ENCODE measurements around the gene DTX2.
"Not testable (repeated sequence)": the region's sequence is repeated elsewhere in the genome, so short reads cannot be mapped to it uniquely, and the experiment has no call there.

Gene DTX2

GRCh38 chr7:76461464-76462101, at the start of gene DTX2:
DTX2 (plus strand) TSS chr7:76461709; CDS start chr7:76480510, 18,801 bp downstream.
- FAIRE-seq = not testable (repeated sequence)

- FAIRE-seq = no peak
Measured at GRCh38 chr7:76412249-76412648, 49.3 kb upstream of the DTX2 start.

- FAIRE-seq = not testable (repeated sequence)
Measured at GRCh38 chr7:76417654-76418310, 43.7 kb upstream of the DTX2 start.

DNA sequence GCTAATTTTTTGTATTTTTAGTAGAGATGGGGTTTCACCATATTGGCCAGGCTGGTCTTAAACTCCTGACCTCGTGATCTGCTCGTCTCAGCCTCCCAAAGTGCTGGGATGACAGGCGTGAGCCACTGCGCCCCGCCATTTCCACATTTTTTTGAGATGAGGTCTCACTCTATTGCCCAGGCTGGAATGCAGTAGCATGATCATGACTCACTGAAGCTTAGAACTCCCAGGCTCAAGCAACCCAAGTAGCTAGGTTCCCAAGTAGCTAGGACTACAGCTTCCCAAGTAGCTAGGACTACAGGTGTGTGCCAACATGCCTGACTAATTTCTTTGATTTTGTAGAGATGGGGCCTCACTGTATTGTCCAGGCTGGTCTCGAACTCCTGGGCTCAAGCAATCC, 40.4 kb upstream of the DTX2 start:
- not testable (repeated sequence) for FAIRE-seq

DNA sequence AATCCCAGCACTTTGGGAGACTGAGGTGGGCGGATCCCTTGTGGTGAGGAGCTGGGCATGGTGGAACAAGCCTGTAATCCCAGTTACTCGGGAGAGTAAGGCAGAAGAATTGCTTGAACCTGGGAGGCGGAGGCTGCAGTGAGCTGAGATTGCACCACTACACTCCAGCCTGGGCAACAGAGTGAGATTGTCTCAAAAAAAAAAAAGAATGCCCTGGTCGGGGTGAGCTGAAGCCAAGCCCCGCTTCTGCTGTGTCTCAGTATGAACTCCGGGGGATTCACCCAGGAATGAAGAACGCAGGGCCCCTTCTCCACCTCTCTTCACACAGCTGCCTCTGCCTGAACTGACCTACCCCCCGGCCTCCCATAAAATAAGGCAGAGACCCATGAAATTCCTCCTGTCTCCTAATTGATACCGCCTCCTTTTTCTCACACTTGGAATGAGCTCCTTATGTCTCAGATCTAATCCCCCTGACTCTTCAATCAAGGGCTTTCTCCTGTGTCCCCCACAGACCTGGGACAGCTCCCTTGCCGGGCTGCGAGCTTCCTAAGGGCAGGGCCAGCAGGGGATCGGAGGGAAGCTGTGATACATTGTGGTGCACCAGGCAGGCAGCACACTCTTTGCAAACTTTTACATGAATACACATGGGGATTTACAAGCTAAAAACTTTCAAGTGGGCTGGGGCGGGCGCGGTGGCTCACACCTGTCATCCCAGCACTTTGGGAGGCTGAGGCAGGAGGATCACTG, 37.7 kb upstream of the DTX2 start:
- FAIRE-seq = no peak

DNA sequence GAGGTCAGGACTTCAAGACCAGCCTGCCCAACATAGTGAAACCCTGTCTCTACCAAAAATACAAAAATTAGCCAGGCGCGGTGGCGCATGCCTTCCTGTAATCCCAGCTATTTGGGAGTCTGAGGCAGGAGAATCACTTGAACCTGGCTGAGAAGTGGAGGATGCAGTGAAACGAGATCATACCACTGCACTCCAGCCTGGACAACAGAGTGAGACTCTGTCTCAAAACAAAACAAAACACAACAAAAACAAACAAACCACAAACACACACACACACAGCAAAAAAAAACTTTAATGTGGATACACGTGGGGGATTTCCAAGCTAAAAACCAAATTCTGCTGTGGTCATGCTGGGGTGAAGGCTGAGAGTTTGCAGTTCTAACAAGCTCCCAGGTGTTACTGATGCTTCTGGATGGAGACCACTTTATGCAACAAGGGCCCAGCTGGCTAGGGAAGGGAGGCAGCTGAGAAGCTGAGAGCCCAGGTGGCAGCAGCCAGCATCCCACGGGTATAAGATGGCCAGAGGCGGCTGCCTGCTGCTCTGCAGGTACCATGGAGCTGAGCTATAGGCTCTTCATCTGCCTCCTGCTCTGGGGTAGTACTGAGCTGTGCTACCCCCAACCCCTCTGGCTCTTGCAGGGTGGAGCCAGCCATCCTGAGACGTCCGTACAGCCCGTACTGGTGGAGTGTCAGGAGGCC, 36.9 kb upstream of the DTX2 start, which contains the start of gene ZP3:
ZP3 (plus strand) TSS at position 538 of the 699 bp plus-strand sequence; CDS start at position 553, 15 bp downstream.
- FAIRE-seq = no peak

DNA sequence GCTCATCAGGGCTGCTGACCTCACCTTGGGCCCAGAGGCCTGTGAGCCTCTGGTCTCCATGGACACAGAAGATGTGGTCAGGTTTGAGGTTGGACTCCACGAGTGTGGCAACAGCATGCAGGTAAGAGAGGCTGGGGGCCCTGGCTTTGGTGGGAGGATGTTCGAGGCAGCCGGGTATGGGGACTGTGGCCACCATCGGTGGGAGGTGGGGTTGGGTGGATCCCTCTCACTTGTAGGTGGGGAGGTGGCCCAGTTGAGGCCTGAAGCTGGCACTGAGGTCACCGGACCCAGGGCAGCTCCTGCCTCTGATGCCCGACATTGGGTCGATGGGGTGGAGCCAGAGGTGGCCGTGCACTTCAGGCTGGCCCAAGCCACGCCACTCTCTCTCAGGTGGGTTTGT, 36.4 kb upstream of the DTX2 start:
- no peak for FAIRE-seq

- not testable (repeated sequence) for FAIRE-seq
Measured at GRCh38 chr7:76425558-76425957, 36.0 kb upstream of the DTX2 start.

DNA sequence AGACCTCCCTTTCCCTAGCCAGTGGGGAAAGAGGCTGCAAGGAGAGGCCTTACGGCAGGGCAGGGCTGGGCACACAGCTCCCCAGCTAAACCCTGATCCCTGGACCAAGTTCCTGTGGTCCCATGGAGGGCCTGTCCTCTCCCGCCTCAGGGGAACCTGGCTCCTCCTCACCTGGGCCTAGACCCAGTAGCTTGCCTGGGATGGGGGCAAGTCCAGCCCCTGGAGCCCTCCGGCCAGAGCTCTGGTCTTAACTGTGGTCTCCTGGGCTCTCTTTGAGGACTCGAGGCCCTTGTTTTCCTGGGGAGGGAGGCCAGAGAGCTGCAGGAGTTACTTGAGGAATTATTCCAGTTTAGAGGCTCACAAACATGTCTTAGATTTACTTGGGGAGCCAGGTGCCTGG, 35.3 kb upstream of the DTX2 start:
- no peak for FAIRE-seq

DNA sequence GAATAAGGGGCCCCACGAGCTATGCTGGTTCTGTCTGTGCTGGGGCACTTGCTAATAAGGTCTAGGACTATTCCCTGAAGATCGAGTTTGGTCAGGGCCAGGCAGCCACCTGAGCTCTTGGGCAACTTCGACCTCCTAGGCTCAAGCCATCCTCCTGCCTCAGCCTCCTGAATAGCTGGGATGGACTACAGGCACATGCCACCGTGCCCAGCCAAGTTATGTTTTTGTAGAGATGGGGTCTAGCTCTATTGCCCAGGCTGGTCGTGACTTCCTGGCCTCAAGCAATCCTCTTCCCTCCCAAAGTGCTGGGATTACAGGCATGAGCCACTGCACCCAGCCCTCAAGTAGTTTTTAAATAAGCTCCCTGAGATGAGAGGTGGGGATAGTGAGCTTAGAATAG, 33.9 kb upstream of the DTX2 start:
- no peak for FAIRE-seq

- FAIRE-seq = no peak
Measured at GRCh38 chr7:76428149-76428823, 33.2 kb upstream of the DTX2 start.

- FAIRE-seq = no peak
Measured at GRCh38 chr7:76428868-76429805, 32.4 kb upstream of the DTX2 start.

DNA sequence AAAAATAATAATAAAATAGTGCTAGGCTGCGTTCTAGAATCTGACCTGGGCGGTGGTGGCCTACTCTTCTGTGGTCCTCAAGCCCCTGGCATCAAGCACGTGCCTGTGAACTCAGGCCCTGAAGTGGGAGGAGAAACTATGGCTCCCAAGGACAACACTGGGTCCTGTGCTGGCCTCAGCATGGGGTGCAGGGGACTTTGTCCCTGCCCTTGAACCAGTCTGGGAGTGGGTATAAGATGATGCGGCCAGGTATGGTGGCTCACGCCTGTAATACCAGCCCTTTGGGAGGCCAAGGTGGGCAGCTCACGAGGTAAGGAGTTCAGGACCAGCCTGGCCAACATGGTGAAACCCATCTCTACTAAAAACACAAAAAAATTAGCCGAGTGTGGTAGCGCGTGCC, 31.3 kb upstream of the DTX2 start:
- FAIRE-seq = no peak

DNA sequence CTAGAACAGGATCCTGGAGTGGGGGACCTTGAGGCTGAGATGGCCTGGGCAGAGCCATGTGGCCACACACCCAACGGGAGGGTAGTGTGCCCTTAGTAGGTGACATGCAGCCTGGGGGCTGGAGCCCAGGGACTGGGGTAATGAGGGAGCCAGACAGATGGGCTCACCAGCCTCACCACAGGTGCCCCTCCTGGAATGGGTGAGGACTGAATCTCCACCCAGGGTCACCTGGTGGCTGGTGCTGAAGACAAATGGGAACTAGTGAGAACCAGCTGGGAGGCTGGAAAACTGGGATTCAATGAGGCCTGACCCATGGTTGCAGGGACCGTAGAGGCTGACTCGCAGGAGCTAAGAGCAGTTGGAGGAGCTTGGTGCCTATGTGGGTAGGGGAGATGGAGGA, 30.7 kb upstream of the DTX2 start:
- no peak for FAIRE-seq

DNA sequence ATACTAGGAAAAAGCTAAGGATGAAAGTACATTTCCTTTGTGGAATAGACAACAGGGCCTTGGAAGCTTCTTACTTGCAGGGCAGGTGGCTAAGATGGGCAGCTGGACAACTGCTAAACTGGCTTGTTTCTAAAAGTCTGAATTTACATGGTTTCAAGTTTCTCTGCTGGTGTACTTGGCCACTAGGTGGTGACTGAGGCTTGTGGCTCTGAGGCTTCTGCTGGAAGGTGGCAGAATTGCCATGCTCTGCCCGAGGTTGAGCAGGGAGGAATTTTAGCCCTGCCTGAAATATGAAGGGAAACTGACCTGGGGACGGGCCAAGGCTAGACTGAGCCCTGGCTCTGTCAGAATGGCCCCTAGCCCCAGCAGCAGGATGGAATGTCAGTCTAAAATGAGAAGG, 23.6 kb upstream of the DTX2 start:
- not testable (repeated sequence) for FAIRE-seq

- not testable (repeated sequence) for FAIRE-seq
Measured at GRCh38 chr7:76439120-76439888, 22.2 kb upstream of the DTX2 start.

DNA sequence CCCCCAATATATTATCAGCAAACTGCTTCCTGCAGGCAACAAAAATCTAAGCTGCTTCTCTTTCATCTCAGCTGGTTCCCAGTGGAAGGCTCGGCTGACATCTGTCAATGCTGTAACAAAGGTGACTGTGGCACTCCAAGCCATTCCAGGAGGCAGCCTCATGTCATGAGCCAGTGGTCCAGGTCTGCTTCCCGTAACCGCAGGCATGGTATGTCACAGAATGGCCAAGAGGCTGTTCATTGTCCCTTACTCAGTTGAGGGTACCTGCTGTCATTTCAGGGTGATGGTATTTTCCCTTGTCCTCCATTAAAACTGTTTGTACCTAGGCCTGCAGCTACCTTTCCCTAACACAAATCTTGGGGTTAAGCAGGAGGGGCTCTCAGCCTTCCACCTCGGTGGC, 21.1 kb upstream of the DTX2 start:
- not testable (repeated sequence) for FAIRE-seq

DNA sequence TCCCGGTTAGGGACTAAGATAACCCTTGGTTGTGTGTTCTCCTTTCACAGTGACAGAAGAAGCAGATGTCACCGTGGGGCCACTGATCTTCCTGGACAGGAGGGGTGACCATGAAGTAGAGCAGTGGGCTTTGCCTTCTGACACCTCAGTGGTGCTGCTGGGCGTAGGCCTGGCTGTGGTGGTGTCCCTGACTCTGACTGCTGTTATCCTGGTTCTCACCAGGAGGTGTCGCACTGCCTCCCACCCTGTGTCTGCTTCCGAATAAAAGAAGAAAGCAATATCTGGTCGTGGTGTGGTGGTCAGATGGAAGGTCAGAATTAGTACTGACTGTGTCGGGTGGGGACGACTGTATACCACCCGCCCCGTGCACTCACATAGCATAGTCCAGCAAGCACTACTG, 19.7 kb upstream of the DTX2 start:
- not testable (repeated sequence) for FAIRE-seq

- not testable (repeated sequence) for FAIRE-seq
Measured at GRCh38 chr7:76442664-76443446, 18.7 kb upstream of the DTX2 start.

GRCh38 chr7:76443846-76444245, 17.7 kb upstream of the DTX2 start:
- FAIRE-seq = not testable (repeated sequence)

Data from islet of Langerhans (tissue), 1 donor.